Activated CD4-positive, alpha-beta T cell treated with anti-CD3 and anti-CD28 coated beads for 48 hours (primary cell): ENCODE results near the gene PIGV.
"Not testable (repeated sequence)": the region's sequence is repeated elsewhere in the genome, so short reads cannot be mapped to it uniquely, and the experiment has no call there.

Experiments
- DNase-seq: peaks from one replicate; pipeline ENCODE4 v3.0.0-alpha.2; 2020

Gene PIGV

GRCh38 chr1:26797627-26798026, 9.9 kb downstream of the PIGV start:
- no peak for DNase-seq

- DNase-seq: peak; percentile 25
These were observed 11.9 kb downstream of the PIGV start for GRCh38 chr1:26799479-26800142.

GRCh38 chr1:26803932-26804331, 16.2 kb downstream of the PIGV start:
- DNase-seq: not testable (repeated sequence)

- peak; percentile 83 for DNase-seq
These were observed 22.4 kb downstream of the PIGV start for GRCh38 chr1:26810105-26810504.

GRCh38 chr1:26811057-26811456, 23.3 kb downstream of the PIGV start:
- DNase-seq: no peak

- no peak for DNase-seq
These were observed 24.0 kb downstream of the PIGV start for GRCh38 chr1:26811708-26812107.

- DNase-seq: no peak
These were observed 26.6 kb downstream of the PIGV start for GRCh38 chr1:26814377-26814776.

GRCh38 chr1:26814893-26815292, 27.1 kb downstream of the PIGV start:
- DNase-seq: no peak

- DNase-seq: no peak
These were observed 33.1 kb downstream of the PIGV start for GRCh38 chr1:26820784-26821269.

- DNase-seq: no peak
These were observed 35.1 kb downstream of the PIGV start for GRCh38 chr1:26822737-26823395.

- DNase-seq: no peak
These were observed 37.0 kb downstream of the PIGV start for GRCh38 chr1:26824731-26825130.

- DNase-seq: peak; percentile 74
These were observed 38.7 kb downstream of the PIGV start, which contains the start of gene ZDHHC18 for GRCh38 chr1:26826261-26827105. TSS of gene ZDHHC18 (plus strand) at chr1:26826688. CDS start at chr1:26826805, 117 bp downstream.

- DNase-seq: no peak
These were observed 39.4 kb downstream of the PIGV start for GRCh38 chr1:26827106-26827604.

- DNase-seq: no peak
These were observed 39.9 kb downstream of the PIGV start for GRCh38 chr1:26827663-26828062.

GRCh38 chr1:26828411-26828991, 40.8 kb downstream of the PIGV start:
- DNase-seq: peak; percentile 40

- no peak for DNase-seq
These were observed 41.6 kb downstream of the PIGV start for GRCh38 chr1:26829184-26829911.

- DNase-seq: no peak
These were observed 43.3 kb downstream of the PIGV start for GRCh38 chr1:26831059-26831458.

- no peak for DNase-seq
These were observed 43.9 kb downstream of the PIGV start for GRCh38 chr1:26831546-26832248.

GRCh38 chr1:26832249-26832960, 44.7 kb downstream of the PIGV start:
- no peak for DNase-seq
